ENCODE results near the gene IQSEC1.

DNA sequence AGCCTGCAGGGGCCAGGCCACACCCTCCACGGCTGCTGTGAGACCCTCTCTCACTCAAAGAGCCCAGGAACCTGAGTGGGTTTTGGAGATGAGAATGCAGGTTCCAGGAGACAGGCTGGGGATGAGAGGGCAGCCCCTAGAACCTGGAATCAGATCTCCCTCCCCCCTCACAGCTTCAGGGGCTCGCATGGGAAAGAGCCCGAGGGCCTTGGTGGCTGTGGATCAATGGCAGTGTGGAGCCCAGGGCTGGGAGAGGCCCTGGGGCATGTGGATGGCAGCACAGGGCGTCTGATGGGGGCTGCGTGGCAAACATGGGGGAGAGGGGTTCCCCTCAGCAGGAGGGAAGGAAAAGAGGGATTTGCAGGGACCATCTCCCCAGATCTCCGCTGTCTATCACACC lies 119.0 kb downstream of the IQSEC1 start:
- TF ChIP-seq CTCF (IDR thresholded peaks at IDR 0.05; ENCODE audit: insufficient read depth, low read depth, low read length) (no peak), EZH2 (IDR thresholded peaks at IDR 0.05; ENCODE audit: insufficient read depth, low read length) (no peak)
